Testis (tissue), 2 donors: Measurements from ENCODE around the gene THAP4.

Experiments
- CTCF ChIP-seq, 3 experiments: fragments of 450-650 bp in 2 of 3; fragments of 200-600 bp in 1 of 3; sonication (generic) in 1 of 3; IDR thresholded peaks; one replicate each; pipeline ENCODE4 v1.5.1; 2016 to 2019; ENCODE audit warnings: antibody characterized with exemption in 3 of 3, mild to moderate bottlenecking in 2 of 3, moderate library complexity in 1 of 3
- POLR2A ChIP-seq: fragments of 450-650 bp; IDR thresholded peaks from one replicate; pipeline ENCODE4 v1.6.1; 2017; ENCODE audit warnings: antibody characterized with exemption, mild to moderate bottlenecking, moderate library complexity

DNA sequence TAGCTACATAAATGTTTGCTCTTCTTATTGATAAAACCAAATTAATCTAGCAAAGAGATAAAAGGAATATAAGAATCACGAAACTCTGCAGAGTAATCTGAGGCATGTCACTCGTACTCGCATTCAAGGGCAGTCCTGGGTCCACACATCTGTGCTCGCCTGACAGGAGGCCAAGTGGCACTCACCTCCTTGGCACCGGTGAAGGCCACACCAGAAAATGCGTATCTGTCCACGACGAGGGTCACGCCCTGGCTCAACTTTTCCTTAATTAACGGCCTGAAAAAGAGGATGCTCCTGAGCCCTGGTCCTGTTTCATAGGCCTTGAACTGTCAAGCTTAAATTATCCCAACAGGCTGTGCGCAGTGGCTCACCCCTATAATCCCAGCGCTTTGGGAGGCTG lies 43.1 kb upstream of the THAP4 start:
- TF ChIP-seq POLR2A (no peak), CTCF (IDR thresholded peaks at IDR 0.05) (no peak)
